GM21619 (cell line): ENCODE data around the gene THAP7.
"Not testable (repeated sequence)": the region's sequence is repeated elsewhere in the genome, so short reads cannot be mapped to it uniquely, and the experiment has no call there.

Experiments used
- ATAC-seq: cut with Tn5 transposase; IDR thresholded peaks from one replicate; pipeline ENCODE4 v1.9.1; 2021; ENCODE audit not compliant: unreplicated experiment

The THAP7 gene

GRCh38 chr22:20979940-20980453, 21.9 kb downstream of the THAP7 start:
- ATAC-seq: no peak

GRCh38 chr22:20979243-20979809, 22.6 kb downstream of the THAP7 start:
- no peak for ATAC-seq

- ATAC-seq: no peak
Measured at GRCh38 chr22:20978419-20978818, 23.5 kb downstream of the THAP7 start.

- no peak for ATAC-seq
Measured at GRCh38 chr22:20977516-20978170, 24.3 kb downstream of the THAP7 start.

GRCh38 chr22:20977019-20977418, 24.9 kb downstream of the THAP7 start:
- ATAC-seq: no peak

- ATAC-seq: no peak
Measured at GRCh38 chr22:20976291-20976877, 25.5 kb downstream of the THAP7 start.

- no peak for ATAC-seq
Measured at GRCh38 chr22:20975541-20976290, 26.2 kb downstream of the THAP7 start.

- no peak for ATAC-seq
Measured at GRCh38 chr22:20974336-20974955, 27.5 kb downstream of the THAP7 start.

- no peak for ATAC-seq
Measured at GRCh38 chr22:20973634-20974286, 28.2 kb downstream of the THAP7 start.

- ATAC-seq: no peak
Measured at GRCh38 chr22:20972933-20973577, 28.9 kb downstream of the THAP7 start.

GRCh38 chr22:20972014-20972694, 29.8 kb downstream of the THAP7 start:
- not testable (repeated sequence) for ATAC-seq

GRCh38 chr22:20970939-20971657, 30.8 kb downstream of the THAP7 start:
- ATAC-seq: no peak

GRCh38 chr22:20968281-20968977, 33.5 kb downstream of the THAP7 start:
- ATAC-seq: no peak

GRCh38 chr22:20967697-20968211, 34.2 kb downstream of the THAP7 start:
- ATAC-seq: no peak

GRCh38 chr22:20966883-20967696, 34.8 kb downstream of the THAP7 start, which contains the start of gene AIFM3:
TSS of gene AIFM3 (plus strand) at chr22:20967255. CDS start at chr22:20967945, 690 bp downstream.
- no peak for ATAC-seq

GRCh38 chr22:20965888-20966855, 35.7 kb downstream of the THAP7 start:
- no peak for ATAC-seq
